KMS-11 (cell line): ENCODE data around the gene GRM5.

Experiments
- H2AFZ ChIP-seq: fragments of 200-600 bp; sonication (generic); 2 replicates; pipeline ENCODE4 v1.6.1; 2016; ENCODE audit warnings: antibody characterized with exemption, mixed run types, low read depth
- H3K27ac ChIP-seq: fragments of 200-600 bp; sonication (generic); 2 replicates; pipeline ENCODE4 v1.6.1; 2016; ENCODE audit warnings: mild to moderate bottlenecking, mixed run types
- H3K27me3 ChIP-seq: fragments of 200-600 bp; sonication (generic); 2 replicates; pipeline ENCODE4 v1.6.1; 2017; ENCODE audit warnings: mild to moderate bottlenecking, low read depth, mixed run types, moderate library complexity; ENCODE audit not compliant: insufficient read depth
- H3K36me3 ChIP-seq: fragments of 200-600 bp; sonication (generic); 2 replicates; pipeline ENCODE4 v1.6.1; 2017; ENCODE audit warnings: mild to moderate bottlenecking, mixed run types; ENCODE audit not compliant: insufficient read depth
- H3K4me1 ChIP-seq: fragments of 200-600 bp; sonication (generic); 2 replicates; pipeline ENCODE4 v1.6.1; 2016; ENCODE audit warnings: mild to moderate bottlenecking, low read depth, mixed run types; ENCODE audit not compliant: poor library complexity, severe bottlenecking
- H3K4me2 ChIP-seq: fragments of 200-600 bp; sonication (generic); 2 replicates; pipeline ENCODE4 v1.7.0; 2016; ENCODE audit warnings: mild to moderate bottlenecking, mixed run types
- H3K4me3 ChIP-seq: fragments of 200-600 bp; sonication (generic); IDR thresholded peaks from 2 replicates; pipeline ENCODE4 v1.6.1; 2017; ENCODE audit warnings: low read depth, low read length, mixed read lengths; ENCODE audit not compliant: insufficient read depth
- H3K79me2 ChIP-seq: fragments of 200-600 bp; sonication (generic); 2 replicates; pipeline ENCODE4 v1.6.1; 2016; ENCODE audit warnings: low read depth, mixed run types; ENCODE audit not compliant: insufficient read depth
- H3K9ac ChIP-seq: fragments of 200-600 bp; sonication (generic); 2 replicates; pipeline ENCODE4 v1.6.1; 2016; ENCODE audit warnings: mild to moderate bottlenecking, mixed run types
- H4K20me1 ChIP-seq: fragments of 200-600 bp; sonication (generic); 2 replicates; pipeline ENCODE4 v1.6.1; 2016; ENCODE audit warnings: mild to moderate bottlenecking, mixed run types; ENCODE audit not compliant: insufficient read depth
- TF ChIP-seq, protein P1 (sequence below): fragments of 200-600 bp; sonication (generic); conservative IDR thresholded peaks from 2 replicates; pipeline ENCODE4 v1.6.1; 2017; ENCODE audit warnings: low read depth, mild to moderate bottlenecking, antibody characterized with exemption, low read length, moderate library complexity, mixed read lengths

The GRM5 gene

DNA sequence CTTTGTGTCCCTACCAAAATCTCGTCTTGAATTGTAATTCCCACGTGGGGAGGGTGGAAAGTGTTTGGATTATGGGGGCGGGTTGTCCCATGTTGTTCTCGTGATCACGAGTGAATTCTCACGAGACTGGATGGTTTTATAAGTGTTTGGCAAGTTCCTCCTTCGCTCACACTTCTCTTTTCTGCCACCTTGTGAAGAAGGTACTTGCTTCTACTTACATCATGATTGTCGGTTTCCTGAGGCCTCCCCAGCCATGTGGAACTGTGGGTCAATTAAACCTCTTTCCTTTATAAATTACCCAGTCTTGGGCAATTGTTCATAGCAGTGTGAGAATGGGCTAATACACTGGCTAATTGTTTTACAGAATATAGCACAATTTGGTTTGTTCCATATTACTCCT lies 326.3 kb downstream of the GRM5 start:
- H3K4me2 ChIP-seq = no peak overlapping the region
- H3K79me2 ChIP-seq = no peaks in the 10 kb centered on the region
- no peaks in the 10 kb centered on the region for H3K36me3 ChIP-seq
- H3K27me3 ChIP-seq = no peaks in the 10 kb centered on the region
- H4K20me1 ChIP-seq = no peaks in the 10 kb centered on the region
- no peak overlapping the region for H2AFZ ChIP-seq
- TF ChIP-seq, protein P1, sequence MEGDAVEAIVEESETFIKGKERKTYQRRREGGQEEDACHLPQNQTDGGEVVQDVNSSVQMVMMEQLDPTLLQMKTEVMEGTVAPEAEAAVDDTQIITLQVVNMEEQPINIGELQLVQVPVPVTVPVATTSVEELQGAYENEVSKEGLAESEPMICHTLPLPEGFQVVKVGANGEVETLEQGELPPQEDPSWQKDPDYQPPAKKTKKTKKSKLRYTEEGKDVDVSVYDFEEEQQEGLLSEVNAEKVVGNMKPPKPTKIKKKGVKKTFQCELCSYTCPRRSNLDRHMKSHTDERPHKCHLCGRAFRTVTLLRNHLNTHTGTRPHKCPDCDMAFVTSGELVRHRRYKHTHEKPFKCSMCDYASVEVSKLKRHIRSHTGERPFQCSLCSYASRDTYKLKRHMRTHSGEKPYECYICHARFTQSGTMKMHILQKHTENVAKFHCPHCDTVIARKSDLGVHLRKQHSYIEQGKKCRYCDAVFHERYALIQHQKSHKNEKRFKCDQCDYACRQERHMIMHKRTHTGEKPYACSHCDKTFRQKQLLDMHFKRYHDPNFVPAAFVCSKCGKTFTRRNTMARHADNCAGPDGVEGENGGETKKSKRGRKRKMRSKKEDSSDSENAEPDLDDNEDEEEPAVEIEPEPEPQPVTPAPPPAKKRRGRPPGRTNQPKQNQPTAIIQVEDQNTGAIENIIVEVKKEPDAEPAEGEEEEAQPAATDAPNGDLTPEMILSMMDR = no peak
- no peaks in the 10 kb centered on the region for H3K4me1 ChIP-seq
- H3K9ac ChIP-seq = no peak overlapping the region
- no peak overlapping the region for H3K27ac ChIP-seq
- no peak overlapping the region for H3K4me3 ChIP-seq

DNA sequence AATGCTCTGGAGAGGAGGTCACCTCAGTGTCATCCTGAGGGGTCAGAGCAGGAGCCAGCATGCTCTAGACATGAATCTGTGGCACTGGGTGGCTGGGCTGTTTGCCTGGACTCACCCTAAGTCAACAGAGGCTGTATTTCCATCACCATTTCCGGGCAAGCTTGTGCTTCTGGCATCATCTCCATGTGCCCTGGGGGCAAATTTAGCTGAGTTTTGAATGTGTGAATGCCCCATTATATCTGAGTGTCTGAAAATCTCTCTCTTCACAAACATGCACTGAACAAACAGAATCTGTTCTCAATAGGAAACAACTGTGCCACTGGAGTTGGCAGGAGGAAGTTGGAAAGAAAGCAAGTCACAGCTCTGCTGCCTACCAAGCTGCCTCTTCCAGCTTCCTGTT lies 356.2 kb downstream of the GRM5 start:
- no peak overlapping the region for H3K4me2 ChIP-seq
- H3K27me3 ChIP-seq = no peaks in the 10 kb centered on the region
- no peak overlapping the region for H3K4me3 ChIP-seq
- TF ChIP-seq, protein P1 = no peak
- no peak overlapping the region for H2AFZ ChIP-seq
- H4K20me1 ChIP-seq = no peaks in the 10 kb centered on the region
- H3K27ac ChIP-seq = no peak overlapping the region
- no peaks in the 10 kb centered on the region for H3K36me3 ChIP-seq
- H3K79me2 ChIP-seq = no peaks in the 10 kb centered on the region
- H3K4me1 ChIP-seq = no peaks in the 10 kb centered on the region
- no peak overlapping the region for H3K9ac ChIP-seq

DNA sequence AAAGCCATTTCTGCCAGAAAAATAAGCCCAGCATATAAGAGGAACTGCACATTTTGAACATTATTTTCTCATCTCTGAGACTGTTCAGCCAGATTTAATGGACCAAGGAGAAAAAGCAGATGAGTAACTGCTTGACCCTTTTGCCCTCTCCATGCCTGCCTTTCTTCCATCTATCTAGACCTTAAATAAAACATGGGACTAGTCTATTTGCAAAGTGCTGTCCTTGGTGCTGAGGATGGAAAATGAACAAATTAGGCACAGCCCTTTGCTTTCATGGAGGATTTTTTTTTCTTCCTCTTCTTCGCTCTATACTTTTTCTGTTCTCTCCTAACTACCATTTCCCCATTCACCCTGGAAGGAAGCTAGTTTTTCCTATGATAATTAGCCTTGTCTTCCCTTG lies 361.3 kb downstream of the GRM5 start:
- no peaks in the 10 kb centered on the region for H3K27me3 ChIP-seq
- H3K79me2 ChIP-seq = no peaks in the 10 kb centered on the region
- no peak overlapping the region for H2AFZ ChIP-seq
- H3K4me1 ChIP-seq = no peaks in the 10 kb centered on the region
- H4K20me1 ChIP-seq = no peaks in the 10 kb centered on the region
- no peaks in the 10 kb centered on the region for H3K36me3 ChIP-seq
- H3K4me2 ChIP-seq = no peak overlapping the region
- no peak overlapping the region for H3K27ac ChIP-seq
- no peak overlapping the region for H3K9ac ChIP-seq
- TF ChIP-seq, protein P1 = no peak
- no peak overlapping the region for H3K4me3 ChIP-seq

DNA sequence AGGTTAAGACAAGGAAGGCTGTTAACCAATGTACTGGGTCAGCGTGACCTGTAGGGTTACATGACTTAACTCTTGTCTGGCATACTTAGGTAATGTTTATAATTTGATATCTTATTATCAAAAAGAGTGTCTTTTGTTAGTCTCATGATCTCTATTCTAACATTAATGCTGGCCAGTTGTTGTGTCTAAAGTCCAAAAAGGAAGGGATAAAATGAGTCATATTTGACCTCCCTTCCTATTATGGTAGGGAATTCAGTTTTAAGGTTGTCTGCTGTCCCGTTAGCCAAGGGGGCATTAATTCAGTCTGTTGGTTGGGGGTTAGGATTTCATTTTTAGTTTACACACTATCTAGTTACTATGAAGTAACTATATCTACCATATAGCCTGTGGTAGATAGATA lies 364.0 kb downstream of the GRM5 start:
- Histone ChIP-seq H3K27ac (no peak overlapping the region), H3K27me3 (no peaks in the 10 kb centered on the region), H3K9ac (no peak overlapping the region), H3K4me2 (no peak overlapping the region), H3K4me1 (no peaks in the 10 kb centered on the region), H3K36me3 (no peaks in the 10 kb centered on the region), H3K4me3 (no peak overlapping the region), H2AFZ (no peak overlapping the region), H4K20me1 (no peaks in the 10 kb centered on the region), H3K79me2 (no peaks in the 10 kb centered on the region)
- TF ChIP-seq, protein P1 = no peak

GRCh38 chr11:88697139-88697538 lies 368.6 kb downstream of the GRM5 start:
- no peak overlapping the region for H3K4me2 ChIP-seq
- H2AFZ ChIP-seq = no peak overlapping the region
- H3K4me3 ChIP-seq = no peak overlapping the region
- no peaks in the 10 kb centered on the region for H3K79me2 ChIP-seq
- no peaks in the 10 kb centered on the region for H3K4me1 ChIP-seq
- H3K27me3 ChIP-seq = no peaks in the 10 kb centered on the region
- TF ChIP-seq, protein P1 = no peak
- H3K27ac ChIP-seq = no peak overlapping the region
- H3K36me3 ChIP-seq = no peaks in the 10 kb centered on the region
- no peaks in the 10 kb centered on the region for H4K20me1 ChIP-seq
- no peak overlapping the region for H3K9ac ChIP-seq
